SH-SY5Y (cell line): ENCODE data around the gene IGF2R.

Experiments
- GATA2 ChIP-seq: IDR thresholded peaks from 2 replicates; pipeline ENCODE4 v1.6.1; 2011; ENCODE audit warnings: mild to moderate bottlenecking, low read depth, low read length
- GATA3 ChIP-seq: IDR thresholded peaks from 2 replicates; pipeline ENCODE4 v1.6.1; 2011; ENCODE audit warnings: low read depth, mild to moderate bottlenecking, low read length, moderate library complexity

DNA sequence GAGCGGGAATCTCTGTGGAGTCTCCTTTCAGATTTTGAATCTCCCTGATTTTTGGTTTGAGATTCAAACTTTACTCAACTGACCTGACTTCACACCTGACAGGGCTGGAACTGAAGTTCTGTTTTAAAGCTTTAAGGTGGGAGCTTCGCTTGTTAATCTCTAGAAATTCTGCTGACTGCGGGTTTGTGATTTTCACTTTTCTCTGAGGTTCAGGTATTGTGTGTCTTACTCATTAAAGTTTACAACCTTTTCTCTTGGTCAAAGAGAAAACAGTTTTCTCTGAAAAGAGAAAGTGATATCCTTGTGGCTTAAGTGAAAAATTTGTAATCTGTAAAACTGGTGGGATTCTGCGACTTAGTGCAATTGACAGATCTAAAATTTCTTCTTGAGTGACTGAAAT is 20.7 kb upstream of the IGF2R start:
- TF ChIP-seq GATA3 (no peak), GATA2 (no peak)
